H1 (cell line): ENCODE results near the gene FADS3. TPM values are rescaled to one million over a fixed set of nuclear protein-coding genes. Genes with fewer than 3 reads are reported as not detected.

ENCODE experiments used
- CTCF ChIA-PET: fragments of 300-600 bp; sonication (Branson Sonifier 250); formaldehyde crosslinking; loops from one replicate; lab custom pipeline; 2021; ENCODE audit not compliant: partially characterized antibody; lab: Charles Lee
- POLR2A ChIA-PET: fragments of 300-600 bp; sonication (Branson Sonifier 250); formaldehyde crosslinking; loops from one replicate; lab custom pipeline; 2021; ENCODE audit warnings: inconsistent platforms; ENCODE audit not compliant: partially characterized antibody; lab: Charles Lee
- DNase-seq, 2 experiments: peaks; one replicate each; pipeline versions ENCODE4 v3.0.0 to v3.0.0-alpha.2; 2010 to 2022; ENCODE audit warnings: low spot score in 2 of 2, low read depth in 1 of 2, mixed read lengths in 1 of 2
- FAIRE-seq: peaks from 2 replicates; lab custom pipeline; 2011; peaks lifted over from hg19 to GRCh38; lab: Jason Lieb, UNC
- H2AFZ ChIP-seq: 2 replicates; pipeline ENCODE4 v1.8.1; 2012; ENCODE audit warnings: low read length, inconsistent platforms
- H2AK5ac ChIP-seq: 2 replicates; pipeline ENCODE4 v1.6.1; 2013; ENCODE audit warnings: low read depth, low read length
- H2BK120ac ChIP-seq: replicated peaks from 2 replicates; pipeline ENCODE3; 2013; ENCODE audit warnings: low read depth, low read length, inconsistent platforms
- H2BK12ac ChIP-seq: 2 replicates; pipeline ENCODE4 v1.6.1; 2013; ENCODE audit warnings: low read depth, low read length
- H2BK15ac ChIP-seq: 2 replicates; pipeline ENCODE4 v1.6.1; 2013; ENCODE audit warnings: low read length
- H2BK20ac ChIP-seq: 2 replicates; pipeline ENCODE4 v1.6.1; 2013; ENCODE audit warnings: low read length
- H2BK5ac ChIP-seq: 2 replicates; pipeline ENCODE4 v1.6.1; 2013; ENCODE audit warnings: low read depth, low read length
- H3K14ac ChIP-seq: 2 replicates; pipeline ENCODE4 v1.6.1; 2013; ENCODE audit warnings: inconsistent platforms; ENCODE audit not compliant: insufficient read length
- H3K18ac ChIP-seq: 2 replicates; pipeline ENCODE4 v1.6.1; 2013; ENCODE audit warnings: low read length; ENCODE audit errors: extremely low read depth
- H3K23ac ChIP-seq: 2 replicates; pipeline ENCODE4 v1.6.1; 2013; ENCODE audit warnings: inconsistent platforms; ENCODE audit not compliant: insufficient read length
- H3K23me2 ChIP-seq: 2 replicates; pipeline ENCODE4 v1.6.1; 2013; ENCODE audit warnings: low read depth, low read length
- H3K27ac ChIP-seq: 2 replicates; pipeline ENCODE4 v1.6.1; 2011; ENCODE audit warnings: low read depth, low read length, inconsistent platforms
- H3K27me3 ChIP-seq, 4 experiments: replicated peaks in 1 of 4; 1 replicate in 1 of 4; 2 replicates in 3 of 4; pipeline versions ENCODE4 v1.6.1 to v1.8.1; 2011 to 2013; ENCODE audit warnings: low read length in 3 of 4, mild to moderate bottlenecking in 3 of 4, inconsistent platforms in 2 of 4, mixed read lengths in 2 of 4, moderate library complexity in 1 of 4; ENCODE audit not compliant: control insufficient read depth in 3 of 4, insufficient read depth in 3 of 4; ENCODE audit errors: extremely low read depth in 1 of 4
- H3K36me3 ChIP-seq, 4 experiments: 2 replicates each; pipeline versions ENCODE4 v1.6.1 to v1.8.1; 2011 to 2013; ENCODE audit warnings: mild to moderate bottlenecking in 4 of 4, low read length in 3 of 4, moderate library complexity in 2 of 4, control low read depth in 1 of 4, inconsistent platforms in 1 of 4; ENCODE audit not compliant: insufficient read depth in 4 of 4, control insufficient read depth in 2 of 4
- H3K4ac ChIP-seq: replicated peaks from 2 replicates; pipeline ENCODE3; 2013; ENCODE audit warnings: low read length, low read depth, mixed read lengths, inconsistent platforms; ENCODE audit not compliant: insufficient read length
- H3K4me1 ChIP-seq, 4 experiments: replicated peaks in 1 of 4; 1 replicate in 1 of 4; 2 replicates in 3 of 4; pipeline versions ENCODE4 v1.6.1 to v1.8.1; 2011 to 2013; ENCODE audit warnings: low read length in 3 of 4, inconsistent platforms in 2 of 4, mixed read lengths in 1 of 4; ENCODE audit not compliant: insufficient read depth in 4 of 4, control insufficient read depth in 3 of 4
- H3K4me2 ChIP-seq, 2 experiments: 2 replicates each; pipeline versions ENCODE4 v1.6.1 to v1.8.1; 2011 to 2013; ENCODE audit warnings: low read depth in 2 of 2, low read length in 2 of 2, control low read depth in 1 of 2, inconsistent platforms in 1 of 2, mild to moderate bottlenecking in 1 of 2; ENCODE audit not compliant: insufficient read depth in 1 of 2
- H3K4me3 ChIP-seq, 4 experiments: fragments of 200-600, 300-600 bp in 1 of 4; sonication (generic), shearing (Covaris generic), sonication (Bioruptor Twin) in 1 of 4; 2 replicates each; pipeline versions ENCODE4 v1.5.1 to v1.8.1; 2011 to 2016; ENCODE audit warnings: low read length in 4 of 4, low read depth in 3 of 4, control low read depth in 2 of 4, inconsistent platforms in 2 of 4, mild to moderate bottlenecking in 2 of 4, mixed read lengths in 1 of 4, moderate library complexity in 1 of 4; ENCODE audit not compliant: insufficient read depth in 2 of 4; ENCODE audit errors: extremely low read depth in 1 of 4
- H3K56ac ChIP-seq: replicated peaks from 2 replicates; pipeline ENCODE3; 2013; ENCODE audit warnings: low read depth, mild to moderate bottlenecking, mixed read lengths, low read length, inconsistent platforms; ENCODE audit not compliant: insufficient read length
- H3K79me1 ChIP-seq: 2 replicates; pipeline ENCODE4 v1.6.1; 2013; ENCODE audit warnings: low read depth, low read length, control low read depth
- H3K79me2 ChIP-seq, 2 experiments: 2 replicates each; pipeline versions ENCODE4 v1.6.1 to v1.8.1; 2012 to 2013; ENCODE audit warnings: low read length in 2 of 2, mild to moderate bottlenecking in 2 of 2, inconsistent platforms in 1 of 2; ENCODE audit not compliant: insufficient read depth in 2 of 2, control insufficient read depth in 1 of 2
- H3K9ac ChIP-seq, 4 experiments: replicated peaks in 1 of 4; 1 replicate in 1 of 4; 2 replicates in 3 of 4; pipeline versions ENCODE4 v1.6.1 to v1.8.1; 2011 to 2013; ENCODE audit warnings: low read depth in 3 of 4, low read length in 3 of 4, control low read depth in 2 of 4, mild to moderate bottlenecking in 2 of 4, moderate library complexity in 2 of 4, inconsistent platforms in 1 of 4; ENCODE audit errors: extremely low read depth in 1 of 4
- H3K9me3 ChIP-seq, 2 experiments: 2 replicates each; pipeline versions ENCODE4 v1.6.1 to v1.8.1; 2012 to 2013; ENCODE audit warnings: mild to moderate bottlenecking in 2 of 2, moderate library complexity in 2 of 2, control low read depth in 1 of 2, inconsistent platforms in 1 of 2, low read depth in 1 of 2, low read length in 1 of 2, mixed read lengths in 1 of 2; ENCODE audit not compliant: insufficient read depth in 2 of 2
- H4K20me1 ChIP-seq, 2 experiments: replicated peaks in 1 of 2; 2 replicates each; pipeline versions ENCODE3 to v1.8.1; 2011 to 2013; ENCODE audit warnings: inconsistent platforms in 2 of 2, low read length in 2 of 2, mild to moderate bottlenecking in 1 of 2; ENCODE audit not compliant: insufficient read depth in 2 of 2, control insufficient read depth in 1 of 2
- H4K5ac ChIP-seq: 2 replicates; pipeline ENCODE4 v1.6.1; 2013; ENCODE audit warnings: low read length, low read depth, mixed read lengths, inconsistent platforms; ENCODE audit not compliant: insufficient read length
- H4K8ac ChIP-seq: 2 replicates; pipeline ENCODE4 v1.8.0; 2013; ENCODE audit warnings: mild to moderate bottlenecking, moderate library complexity, low read length, inconsistent platforms; ENCODE audit not compliant: insufficient read depth; ENCODE audit errors: extremely low read depth
- H4K91ac ChIP-seq: replicated peaks from 2 replicates; pipeline ENCODE3; 2013; ENCODE audit warnings: low read length, mixed read lengths, inconsistent platforms; ENCODE audit not compliant: insufficient read length
- BCL11A ChIP-seq, 2 experiments: IDR thresholded peaks; one replicate each; pipeline ENCODE4 v1.6.1; 2011; ENCODE audit warnings: low read depth in 2 of 2, low read length in 2 of 2, mild to moderate bottlenecking in 2 of 2
- POU5F1 ChIP-seq: IDR thresholded peaks from 2 replicates; pipeline ENCODE4 v1.6.1; 2011; ENCODE audit warnings: low read depth, mild to moderate bottlenecking, low read length, moderate library complexity
- WGBS, 2 experiments: shearing (Covaris generic) in 1 of 2; methylation state at CpG; one replicate each; pipeline versions ENCODE4 v1.1.6 to v1.1.7; 2013 to 2015; ENCODE audit warnings: low lambda C conversion rate in 2 of 2, mixed read lengths in 2 of 2, inconsistent platforms in 1 of 2, low coverage in 1 of 2, missing lambda C conversion rate in 1 of 2; ENCODE audit not compliant: insufficient replicate concordance in 2 of 2, insufficient coverage in 1 of 2, insufficient read length in 1 of 2; ENCODE audit errors: extremely low coverage in 1 of 2, missing lambda C conversion rate in 1 of 2; 5-methylcytosine and 5-hydroxymethylcytosine counted together
- polyA plus RNA-seq, 7 experiments: library from polyadenylated mRNA; depleted of rRNA in 3 of 7; stranded (reverse) in 5 of 7; unstranded in 2 of 7; fragments of >200 nt in 5 of 7; fragments of 200-250 nt in 2 of 7; gene quantifications; 1 replicate in 5 of 7; 2 replicates in 1 of 7; 4 replicates in 1 of 7; pipeline versions ENCODE4 v1.2.1 to v1.2.3, GENCODE V29; 2011 to 2013; ENCODE audit warnings: missing spikeins in 2 of 7, mixed read lengths in 2 of 7
- total RNA-seq: library from RNA; stranded (reverse); fragmentation: NEBNext Ultra II Directional; extraction: Animal tissue kit (Norgen Biotek cat#: 25700); gene quantifications from 2 replicates; pipeline ENCODE4 v1.2.1, GENCODE V29; 2021

Gene FADS3
- total and polyA plus RNA-seq, 2 of the 8 experiments (the other 6 are each of a cell fraction or from before 2014, with no cell fraction given) = 43.8 to 76.3 TPM

DNA sequence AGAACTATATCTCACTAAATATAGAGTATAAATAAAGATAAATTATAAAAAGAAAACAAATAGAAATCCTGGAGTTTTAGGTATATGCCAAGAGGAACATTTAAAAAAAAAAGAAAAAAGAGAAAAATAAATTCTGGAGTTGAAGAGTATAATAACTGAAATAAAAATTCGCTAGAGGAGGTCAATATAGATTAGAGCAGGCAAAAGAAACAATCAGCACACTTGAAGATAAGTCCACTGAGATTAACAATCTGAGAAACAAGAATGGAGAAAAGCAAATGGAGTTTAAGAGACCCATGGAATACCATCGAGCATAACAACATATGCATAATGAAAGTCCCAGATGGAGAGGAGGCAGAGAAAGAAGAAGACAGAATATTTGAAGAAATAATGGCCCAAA, 44.5 kb upstream of the FADS3 start:
- Histone ChIP-seq H4K20me1 (no peaks in the 10 kb centered on the region), H3K36me3 (no peaks in the 10 kb centered on the region), H3K4me2 (no peak overlapping the region), H3K27me3 (no peaks in the 10 kb centered on the region), H2BK5ac (no peak overlapping the region), H3K14ac (no peak overlapping the region), H3K4me3 (no peak overlapping the region), H4K5ac (no peak overlapping the region), H3K18ac (no peak overlapping the region), H3K23me2 (no peaks in the 10 kb centered on the region), H3K4me1 (no peaks in the 10 kb centered on the region), H3K4ac (no peak overlapping the region), H2BK120ac (no peak overlapping the region), H3K27ac (no peak overlapping the region), H2AK5ac (no peak overlapping the region), H3K56ac (no peak overlapping the region), H4K8ac (no peak overlapping the region), H3K9ac (no peak overlapping the region), H4K91ac (no peak overlapping the region), H2BK15ac (no peak overlapping the region), H2BK12ac (no peak overlapping the region), H3K79me1 (no peaks in the 10 kb centered on the region), H3K79me2 (no peaks in the 10 kb centered on the region), H2BK20ac (no peak overlapping the region), H3K9me3 (0 out of 4 replicates have a peak, but pooled peaks cover 3 to 5% of the 10 kb centered on the region in 2 experiments), H3K23ac (no peak overlapping the region), H2AFZ (no peak overlapping the region)
- POLR2A ChIA-PET = no interaction called here
- DNase-seq (no peak), FAIRE-seq (no peak)
- no peak for TF ChIP-seq POU5F1
- no peak for TF ChIP-seq BCL11A (IDR thresholded peaks at IDR 0.05; ENCODE audit: low read depth in 2 of 2, low read length in 2 of 2)
- WGBS, 2 experiments = 84% methylated on average over 2 of the region's 2 CpGs; no CpG with 5 or more reads in 1 of the 2 experiments
- CTCF ChIA-PET = interaction anchor here (1.3 to 6.0 kb wide), 4 partner anchors 10 to 37 kb away, joined by 3 to 70 read pairs (median 30); no protein-coding TSS in a partner anchor
